KMS-11 (cell line): Measurements from ENCODE around the gene DCANP1.

Source experiments
- H2AFZ ChIP-seq: fragments of 200-600 bp; sonication (generic); 2 replicates; pipeline ENCODE4 v1.6.1; 2016; ENCODE audit warnings: antibody characterized with exemption, mixed run types, low read depth
- H3K27ac ChIP-seq: fragments of 200-600 bp; sonication (generic); 2 replicates; pipeline ENCODE4 v1.6.1; 2016; ENCODE audit warnings: mild to moderate bottlenecking, mixed run types
- H3K27me3 ChIP-seq: fragments of 200-600 bp; sonication (generic); 2 replicates; pipeline ENCODE4 v1.6.1; 2017; ENCODE audit warnings: mild to moderate bottlenecking, low read depth, mixed run types, moderate library complexity; ENCODE audit not compliant: insufficient read depth
- H3K36me3 ChIP-seq: fragments of 200-600 bp; sonication (generic); 2 replicates; pipeline ENCODE4 v1.6.1; 2017; ENCODE audit warnings: mild to moderate bottlenecking, mixed run types; ENCODE audit not compliant: insufficient read depth
- H3K4me1 ChIP-seq: fragments of 200-600 bp; sonication (generic); 2 replicates; pipeline ENCODE4 v1.6.1; 2016; ENCODE audit warnings: mild to moderate bottlenecking, low read depth, mixed run types; ENCODE audit not compliant: poor library complexity, severe bottlenecking
- H3K4me2 ChIP-seq: fragments of 200-600 bp; sonication (generic); 2 replicates; pipeline ENCODE4 v1.7.0; 2016; ENCODE audit warnings: mild to moderate bottlenecking, mixed run types
- H3K4me3 ChIP-seq: fragments of 200-600 bp; sonication (generic); IDR thresholded peaks from 2 replicates; pipeline ENCODE4 v1.6.1; 2017; ENCODE audit warnings: low read depth, low read length, mixed read lengths; ENCODE audit not compliant: insufficient read depth
- H3K79me2 ChIP-seq: fragments of 200-600 bp; sonication (generic); 2 replicates; pipeline ENCODE4 v1.6.1; 2016; ENCODE audit warnings: low read depth, mixed run types; ENCODE audit not compliant: insufficient read depth
- H3K9ac ChIP-seq: fragments of 200-600 bp; sonication (generic); 2 replicates; pipeline ENCODE4 v1.6.1; 2016; ENCODE audit warnings: mild to moderate bottlenecking, mixed run types
- H4K20me1 ChIP-seq: fragments of 200-600 bp; sonication (generic); 2 replicates; pipeline ENCODE4 v1.6.1; 2016; ENCODE audit warnings: mild to moderate bottlenecking, mixed run types; ENCODE audit not compliant: insufficient read depth
- CTCF ChIP-seq: fragments of 200-600 bp; sonication (generic); conservative IDR thresholded peaks from 2 replicates; pipeline ENCODE4 v1.6.1; 2017; ENCODE audit warnings: low read depth, mild to moderate bottlenecking, antibody characterized with exemption, low read length, moderate library complexity, mixed read lengths

The DCANP1 gene

GRCh38 chr5:135442431-135443160 is 4.6 kb downstream of the DCANP1 start:
- no peak for TF ChIP-seq CTCF
- Histone ChIP-seq H3K27me3 (no peaks in the 10 kb centered on the region), H3K27ac (no peak overlapping the region), H3K4me3 (no peak overlapping the region), H3K79me2 (no peaks in the 10 kb centered on the region), H3K4me2 (no peak overlapping the region), H3K4me1 (no peaks in the 10 kb centered on the region), H3K36me3 (no peaks in the 10 kb centered on the region), H2AFZ (no peak overlapping the region), H4K20me1 (no peaks in the 10 kb centered on the region), H3K9ac (no peak overlapping the region)

GRCh38 chr5:135441919-135442318 is 5.2 kb downstream of the DCANP1 start:
- H3K4me3 ChIP-seq: no peak overlapping the region
- TF ChIP-seq CTCF: no peak
- H3K4me2 ChIP-seq: no peak overlapping the region
- H2AFZ ChIP-seq: no peak overlapping the region
- H3K27me3 ChIP-seq: no peaks in the 10 kb centered on the region
- no peak overlapping the region for H3K9ac ChIP-seq
- H3K27ac ChIP-seq: no peak overlapping the region
- H3K36me3 ChIP-seq: no peaks in the 10 kb centered on the region
- no peaks in the 10 kb centered on the region for H3K79me2 ChIP-seq
- no peaks in the 10 kb centered on the region for H3K4me1 ChIP-seq
- no peaks in the 10 kb centered on the region for H4K20me1 ChIP-seq

- TF ChIP-seq CTCF: no peak
- Histone ChIP-seq H3K27ac (no peak overlapping the region), H2AFZ (no peak overlapping the region), H3K27me3 (no peaks in the 10 kb centered on the region), H3K79me2 (no peaks in the 10 kb centered on the region), H4K20me1 (no peaks in the 10 kb centered on the region), H3K4me3 (no peak overlapping the region), H3K36me3 (no peaks in the 10 kb centered on the region), H3K4me2 (no peak overlapping the region), H3K4me1 (no peaks in the 10 kb centered on the region), H3K9ac (no peak overlapping the region)
Measured at GRCh38 chr5:135441350-135441831, 5.8 kb downstream of the DCANP1 start.

GRCh38 chr5:135440916-135441315 is 6.2 kb downstream of the DCANP1 start:
- Histone ChIP-seq H3K79me2 (no peaks in the 10 kb centered on the region), H4K20me1 (no peaks in the 10 kb centered on the region), H3K27me3 (no peaks in the 10 kb centered on the region), H2AFZ (no peak overlapping the region), H3K27ac (no peak overlapping the region), H3K4me1 (no peaks in the 10 kb centered on the region), H3K9ac (no peak overlapping the region), H3K36me3 (no peaks in the 10 kb centered on the region), H3K4me2 (no peak overlapping the region), H3K4me3 (no peak overlapping the region)
- no peak for TF ChIP-seq CTCF
